ENCODE measurements around the gene FUCA2.

FUCA2 gene

GRCh38 chr6:143542888-143543287 is 31.4 kb upstream of the FUCA2 start:
- Histone ChIP-seq H3K79me2 (peaks cover 44% of the 10 kb centered on the region), H3K9me3 (ENCODE audit: control insufficient read depth, low read length) (no peaks in the 10 kb centered on the region), H3K27ac (peak overlapping the region; percentile 83), H3K4me3 (ENCODE audit: low read depth, low read length) (no peak overlapping the region), H3K27me3 (ENCODE audit: control insufficient read depth, insufficient read depth, low read length) (no peaks in the 10 kb centered on the region), H3K4me1 (peaks cover 67% of the 10 kb centered on the region), H3K36me3 (ENCODE audit: control insufficient read depth, insufficient read depth, low read length) (no peaks in the 10 kb centered on the region), H3K9ac (no peak overlapping the region), H2AFZ (no peak overlapping the region), H3K4me2 (ENCODE audit: low read length) (no peak overlapping the region)
- TF ChIP-seq, protein P1, sequence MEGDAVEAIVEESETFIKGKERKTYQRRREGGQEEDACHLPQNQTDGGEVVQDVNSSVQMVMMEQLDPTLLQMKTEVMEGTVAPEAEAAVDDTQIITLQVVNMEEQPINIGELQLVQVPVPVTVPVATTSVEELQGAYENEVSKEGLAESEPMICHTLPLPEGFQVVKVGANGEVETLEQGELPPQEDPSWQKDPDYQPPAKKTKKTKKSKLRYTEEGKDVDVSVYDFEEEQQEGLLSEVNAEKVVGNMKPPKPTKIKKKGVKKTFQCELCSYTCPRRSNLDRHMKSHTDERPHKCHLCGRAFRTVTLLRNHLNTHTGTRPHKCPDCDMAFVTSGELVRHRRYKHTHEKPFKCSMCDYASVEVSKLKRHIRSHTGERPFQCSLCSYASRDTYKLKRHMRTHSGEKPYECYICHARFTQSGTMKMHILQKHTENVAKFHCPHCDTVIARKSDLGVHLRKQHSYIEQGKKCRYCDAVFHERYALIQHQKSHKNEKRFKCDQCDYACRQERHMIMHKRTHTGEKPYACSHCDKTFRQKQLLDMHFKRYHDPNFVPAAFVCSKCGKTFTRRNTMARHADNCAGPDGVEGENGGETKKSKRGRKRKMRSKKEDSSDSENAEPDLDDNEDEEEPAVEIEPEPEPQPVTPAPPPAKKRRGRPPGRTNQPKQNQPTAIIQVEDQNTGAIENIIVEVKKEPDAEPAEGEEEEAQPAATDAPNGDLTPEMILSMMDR (IDR thresholded peaks at IDR 0.05), result no peak

DNA sequence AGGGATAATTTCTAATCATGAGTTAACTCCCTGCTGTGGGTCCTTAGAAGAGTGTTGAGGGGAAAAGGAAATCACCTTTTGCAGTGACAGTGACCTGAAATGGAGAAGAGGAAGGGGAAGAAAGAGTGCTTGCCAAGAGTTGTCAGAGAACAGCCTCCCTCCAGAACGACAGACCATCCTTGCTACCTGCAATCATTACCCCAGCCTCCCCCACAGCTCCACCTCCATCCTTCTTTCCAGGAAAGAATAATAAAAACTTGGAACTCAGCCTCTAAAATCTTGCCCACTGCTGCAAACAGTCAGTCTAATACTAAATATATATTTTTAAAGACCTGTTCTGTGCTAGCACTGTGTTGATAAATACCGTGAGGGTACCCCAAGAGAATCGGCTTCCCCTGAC is 28.7 kb upstream of the FUCA2 start:
- Histone ChIP-seq H3K9me3 (ENCODE audit: control insufficient read depth, low read length) (no peaks in the 10 kb centered on the region), H3K27ac (peak overlapping the region; percentile 84), H3K9ac (no peak overlapping the region), H2AFZ (no peak overlapping the region), H3K4me3 (ENCODE audit: low read depth, low read length) (peak overlapping the region; percentile 12), H3K4me2 (ENCODE audit: low read length) (peak overlapping the region; percentile 18), H3K27me3 (ENCODE audit: control insufficient read depth, insufficient read depth, low read length) (no peaks in the 10 kb centered on the region), H3K36me3 (ENCODE audit: control insufficient read depth, insufficient read depth, low read length) (no peaks in the 10 kb centered on the region), H3K79me2 (peaks cover 47% of the 10 kb centered on the region), H3K4me1 (peaks cover 60% of the 10 kb centered on the region)
- TF ChIP-seq, protein P1 (IDR thresholded peaks at IDR 0.05), result no peak

- Histone ChIP-seq H3K4me3 (ENCODE audit: low read depth, low read length) (peak overlapping the region; percentile 12), H3K4me1 (peaks cover 56% of the 10 kb centered on the region), H3K4me2 (ENCODE audit: low read length) (peak overlapping the region; percentile 18), H3K9me3 (ENCODE audit: control insufficient read depth, low read length) (no peaks in the 10 kb centered on the region), H3K36me3 (ENCODE audit: control insufficient read depth, insufficient read depth, low read length) (no peaks in the 10 kb centered on the region), H2AFZ (no peak overlapping the region), H3K27ac (peak overlapping the region; percentile 84), H3K9ac (no peak overlapping the region), H3K27me3 (ENCODE audit: control insufficient read depth, insufficient read depth, low read length) (no peaks in the 10 kb centered on the region), H3K79me2 (peaks cover 47% of the 10 kb centered on the region)
- TF ChIP-seq, protein P1 (IDR thresholded peaks at IDR 0.05), result peak; percentile 61
Observed at GRCh38 chr6:143539734-143540133, 28.2 kb upstream of the FUCA2 start.

- peaks cover 53% of the 10 kb centered on the region for H3K4me1 ChIP-seq
- H3K4me3 ChIP-seq (ENCODE audit: low read depth, low read length), result peak overlapping the region; percentile 12
- H3K79me2 ChIP-seq, result peaks cover 45% of the 10 kb centered on the region
- peak overlapping the region; percentile 84 for H3K27ac ChIP-seq
- H3K4me2 ChIP-seq (ENCODE audit: low read length), result peak overlapping the region; percentile 18
- no peaks in the 10 kb centered on the region for H3K27me3 ChIP-seq (ENCODE audit: control insufficient read depth, insufficient read depth, low read length)
- no peaks in the 10 kb centered on the region for H3K36me3 ChIP-seq (ENCODE audit: control insufficient read depth, insufficient read depth, low read length)
- H3K9me3 ChIP-seq (ENCODE audit: control insufficient read depth, low read length), result no peaks in the 10 kb centered on the region
- no peak overlapping the region for H2AFZ ChIP-seq
- TF ChIP-seq, protein P1 (IDR thresholded peaks at IDR 0.05), result no peak
- no peak overlapping the region for H3K9ac ChIP-seq
Observed at GRCh38 chr6:143539106-143539505, 27.6 kb upstream of the FUCA2 start.

- H3K9me3 ChIP-seq (ENCODE audit: control insufficient read depth, low read length), result no peaks in the 10 kb centered on the region
- H3K27ac ChIP-seq, result peak overlapping the region; percentile 84
- H3K4me1 ChIP-seq, result peaks cover 54% of the 10 kb centered on the region
- TF ChIP-seq, protein P1 (IDR thresholded peaks at IDR 0.05), result no peak
- H3K9ac ChIP-seq, result no peak overlapping the region
- no peaks in the 10 kb centered on the region for H3K27me3 ChIP-seq (ENCODE audit: control insufficient read depth, insufficient read depth, low read length)
- peaks cover 43% of the 10 kb centered on the region for H3K79me2 ChIP-seq
- peak overlapping the region; percentile 65 for H2AFZ ChIP-seq
- no peaks in the 10 kb centered on the region for H3K36me3 ChIP-seq (ENCODE audit: control insufficient read depth, insufficient read depth, low read length)
- peak overlapping the region; percentile 20 for H3K4me2 ChIP-seq (ENCODE audit: low read length)
- peak overlapping the region; percentile 64 for H3K4me3 ChIP-seq (ENCODE audit: low read depth, low read length)
Observed at GRCh38 chr6:143538374-143538773, 26.9 kb upstream of the FUCA2 start.
